SU-DHL-6 (cell line): ENCODE results near the gene CUEDC1.

Experiments
- H2AFZ ChIP-seq: fragments of 200-600 bp; sonication (generic); 2 replicates; pipeline ENCODE4 v1.6.1; 2014; ENCODE audit warnings: low read depth, mild to moderate bottlenecking, moderate library complexity, mixed read lengths, antibody characterized with exemption, low read length; ENCODE audit not compliant: severe bottlenecking
- H3F3A ChIP-seq: fragments of 200-600 bp; shearing (Covaris generic); 2 replicates; pipeline ENCODE4 v1.6.0; 2016; ENCODE audit warnings: antibody characterized with exemption, mild to moderate bottlenecking; ENCODE audit not compliant: insufficient read depth
- H3K27ac ChIP-seq: fragments of 200-600 bp; sonication (generic); 2 replicates; pipeline ENCODE4 v1.5.1; 2016; ENCODE audit warnings: low read depth, mild to moderate bottlenecking, low read length, moderate library complexity, mixed read lengths
- H3K27me3 ChIP-seq: fragments of 200-600 bp; sonication (generic), shearing (Covaris generic); 2 replicates; pipeline ENCODE4 v1.6.0; 2014; ENCODE audit warnings: mild to moderate bottlenecking, low read length
- H3K36me3 ChIP-seq: fragments of 200-600 bp; sonication (generic); 2 replicates; pipeline ENCODE4 v1.6.1; 2014; ENCODE audit warnings: mild to moderate bottlenecking, low read length, mixed read lengths
- H3K4me2 ChIP-seq: fragments of 300-600, 200-600 bp; shearing (Covaris generic), sonication (generic); 2 replicates; pipeline ENCODE4 v1.6.0; 2014; ENCODE audit warnings: low read length, low read depth, mild to moderate bottlenecking; ENCODE audit not compliant: poor library complexity, severe bottlenecking
- H3K4me3 ChIP-seq: fragments of 200-600 bp; sonication (generic); 2 replicates; pipeline ENCODE4 v1.5.1; 2014; ENCODE audit warnings: antibody characterized with exemption, low read length, mild to moderate bottlenecking, mixed read lengths; ENCODE audit not compliant: insufficient read depth, poor library complexity, severe bottlenecking
- H3K79me2 ChIP-seq: fragments of 200-600 bp; sonication (generic); 2 replicates; pipeline ENCODE4 v1.6.1; 2014; ENCODE audit warnings: mild to moderate bottlenecking, low read length, moderate library complexity; ENCODE audit not compliant: insufficient read depth
- H3K9ac ChIP-seq: fragments of 200-600 bp; sonication (generic); 2 replicates; pipeline ENCODE4 v1.7.0; 2014; ENCODE audit warnings: mild to moderate bottlenecking, low read length
- H3K9me2 ChIP-seq: fragments of 200-600 bp; sonication (generic); replicated peaks from 2 replicates; pipeline ENCODE4 v1.6.1; 2014; ENCODE audit warnings: low read length; ENCODE audit not compliant: insufficient read depth
- H3K9me3 ChIP-seq: fragments of 200-600 bp; sonication (generic); 2 replicates; pipeline ENCODE4 v1.6.1; 2014; ENCODE audit warnings: low read length, mixed read lengths; ENCODE audit not compliant: insufficient read depth
- H4K20me1 ChIP-seq: fragments of 200-600 bp; sonication (generic); 2 replicates; pipeline ENCODE4 v1.6.1; 2014; ENCODE audit warnings: low read depth, mild to moderate bottlenecking, antibody characterized with exemption, low read length, moderate library complexity, mixed read lengths
- EZH2phosphoT487 ChIP-seq: fragments of 200-600 bp; sonication (generic), shearing (Covaris generic); conservative IDR thresholded peaks from 2 replicates; pipeline ENCODE4 v1.6.1; 2018; ENCODE audit warnings: mild to moderate bottlenecking, antibody characterized with exemption, low read length, moderate library complexity, mixed read lengths
- TF ChIP-seq, protein P1 (sequence below): fragments of 200-600 bp; sonication (generic); IDR thresholded peaks from one replicate; pipeline ENCODE4 v1.5.1; 2017; ENCODE audit warnings: antibody characterized with exemption, mild to moderate bottlenecking, low read length, moderate library complexity; ENCODE audit not compliant: insufficient read depth, poor library complexity, severe bottlenecking

The CUEDC1 gene

DNA sequence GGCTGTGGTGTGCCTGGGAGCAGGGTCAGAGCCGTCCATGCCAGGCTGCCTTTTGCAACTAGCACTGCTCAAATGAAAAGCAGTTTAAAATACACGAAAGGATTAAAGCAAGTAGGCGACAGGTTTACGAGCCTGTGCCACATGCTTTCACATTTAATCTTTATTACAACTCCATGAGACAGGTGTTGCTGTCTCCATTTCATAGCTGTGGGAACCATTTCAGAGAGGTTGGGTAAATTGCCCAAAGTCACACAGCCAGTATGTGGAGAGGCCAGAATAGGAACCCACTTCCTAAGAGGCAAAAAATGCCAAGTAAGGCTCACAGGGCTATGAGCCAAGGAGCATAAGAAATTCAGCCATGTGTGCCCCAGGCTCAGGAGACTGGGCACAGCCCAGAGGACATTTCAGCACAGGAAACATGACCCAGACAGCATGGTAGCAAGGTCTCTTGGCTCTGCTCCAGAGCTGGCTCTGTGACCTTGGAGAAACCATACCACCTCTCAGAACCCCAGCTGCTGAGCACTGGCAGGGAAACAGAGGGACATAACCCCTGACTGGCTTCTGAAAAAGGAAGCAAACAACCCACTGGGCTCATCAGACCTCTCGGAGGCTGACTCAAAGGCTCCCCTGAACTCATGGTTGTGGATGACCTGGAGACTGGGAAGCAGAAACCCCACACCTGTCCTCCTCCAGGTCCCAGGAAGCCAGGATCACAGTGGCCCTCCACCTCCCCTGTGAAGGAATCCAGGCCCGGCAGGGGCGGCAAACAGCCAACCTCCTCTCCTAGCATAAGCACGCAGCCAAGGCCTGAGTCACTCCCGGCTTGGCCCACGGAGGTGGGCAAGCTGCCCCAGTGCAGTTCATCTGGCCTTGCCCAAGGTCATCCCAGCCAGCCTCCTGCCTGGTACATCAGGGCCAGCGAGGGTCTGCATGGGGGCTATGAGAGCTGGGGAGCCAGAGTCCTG, 65.0 kb downstream of the CUEDC1 start:
- Histone ChIP-seq H2AFZ (no peak overlapping the region), H3K27ac (no peak overlapping the region), H3K9me3 (no peaks in the 10 kb centered on the region), H3K27me3 (no peaks in the 10 kb centered on the region), H3K9ac (no peak overlapping the region), H3F3A (no peaks in the 10 kb centered on the region), H3K4me3 (no peak overlapping the region), H4K20me1 (no peaks in the 10 kb centered on the region), H3K79me2 (no peaks in the 10 kb centered on the region), H3K36me3 (no peaks in the 10 kb centered on the region), H3K4me2 (no peak overlapping the region), H3K9me2 (no peaks in the 10 kb centered on the region)
- TF ChIP-seq EZH2phosphoT487, result no peak
- TF ChIP-seq, protein P1, sequence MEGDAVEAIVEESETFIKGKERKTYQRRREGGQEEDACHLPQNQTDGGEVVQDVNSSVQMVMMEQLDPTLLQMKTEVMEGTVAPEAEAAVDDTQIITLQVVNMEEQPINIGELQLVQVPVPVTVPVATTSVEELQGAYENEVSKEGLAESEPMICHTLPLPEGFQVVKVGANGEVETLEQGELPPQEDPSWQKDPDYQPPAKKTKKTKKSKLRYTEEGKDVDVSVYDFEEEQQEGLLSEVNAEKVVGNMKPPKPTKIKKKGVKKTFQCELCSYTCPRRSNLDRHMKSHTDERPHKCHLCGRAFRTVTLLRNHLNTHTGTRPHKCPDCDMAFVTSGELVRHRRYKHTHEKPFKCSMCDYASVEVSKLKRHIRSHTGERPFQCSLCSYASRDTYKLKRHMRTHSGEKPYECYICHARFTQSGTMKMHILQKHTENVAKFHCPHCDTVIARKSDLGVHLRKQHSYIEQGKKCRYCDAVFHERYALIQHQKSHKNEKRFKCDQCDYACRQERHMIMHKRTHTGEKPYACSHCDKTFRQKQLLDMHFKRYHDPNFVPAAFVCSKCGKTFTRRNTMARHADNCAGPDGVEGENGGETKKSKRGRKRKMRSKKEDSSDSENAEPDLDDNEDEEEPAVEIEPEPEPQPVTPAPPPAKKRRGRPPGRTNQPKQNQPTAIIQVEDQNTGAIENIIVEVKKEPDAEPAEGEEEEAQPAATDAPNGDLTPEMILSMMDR, result no peak

DNA sequence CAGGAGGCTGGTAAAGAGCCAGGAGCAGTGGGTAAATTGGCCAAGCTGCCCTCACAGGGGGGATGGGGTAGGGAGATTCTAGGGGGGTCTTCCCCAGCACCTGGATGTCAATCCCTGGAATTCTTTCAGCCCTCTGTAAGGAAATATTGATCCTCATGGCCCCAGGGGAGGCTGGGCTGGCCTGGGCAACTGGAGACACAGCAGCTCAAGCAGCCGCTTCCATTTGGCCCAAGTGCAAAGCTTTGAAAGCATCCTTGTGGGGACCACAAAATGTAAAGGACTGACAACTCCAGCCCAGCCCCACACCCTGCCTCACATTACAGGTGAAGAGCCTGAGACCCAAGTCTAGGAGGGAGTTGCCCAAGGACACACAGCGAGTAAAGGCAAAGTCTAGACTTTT, 66.0 kb downstream of the CUEDC1 start:
- no peak overlapping the region for H2AFZ ChIP-seq
- no peak overlapping the region for H3K4me2 ChIP-seq
- H3K9ac ChIP-seq, result no peak overlapping the region
- H3K27me3 ChIP-seq, result no peaks in the 10 kb centered on the region
- no peaks in the 10 kb centered on the region for H3K9me3 ChIP-seq
- H4K20me1 ChIP-seq, result no peaks in the 10 kb centered on the region
- H3K27ac ChIP-seq, result no peak overlapping the region
- no peaks in the 10 kb centered on the region for H3K9me2 ChIP-seq
- TF ChIP-seq, protein P1, result no peak
- TF ChIP-seq EZH2phosphoT487, result no peak
- H3K4me3 ChIP-seq, result no peak overlapping the region
- no peaks in the 10 kb centered on the region for H3F3A ChIP-seq
- no peaks in the 10 kb centered on the region for H3K36me3 ChIP-seq
- no peaks in the 10 kb centered on the region for H3K79me2 ChIP-seq

DNA sequence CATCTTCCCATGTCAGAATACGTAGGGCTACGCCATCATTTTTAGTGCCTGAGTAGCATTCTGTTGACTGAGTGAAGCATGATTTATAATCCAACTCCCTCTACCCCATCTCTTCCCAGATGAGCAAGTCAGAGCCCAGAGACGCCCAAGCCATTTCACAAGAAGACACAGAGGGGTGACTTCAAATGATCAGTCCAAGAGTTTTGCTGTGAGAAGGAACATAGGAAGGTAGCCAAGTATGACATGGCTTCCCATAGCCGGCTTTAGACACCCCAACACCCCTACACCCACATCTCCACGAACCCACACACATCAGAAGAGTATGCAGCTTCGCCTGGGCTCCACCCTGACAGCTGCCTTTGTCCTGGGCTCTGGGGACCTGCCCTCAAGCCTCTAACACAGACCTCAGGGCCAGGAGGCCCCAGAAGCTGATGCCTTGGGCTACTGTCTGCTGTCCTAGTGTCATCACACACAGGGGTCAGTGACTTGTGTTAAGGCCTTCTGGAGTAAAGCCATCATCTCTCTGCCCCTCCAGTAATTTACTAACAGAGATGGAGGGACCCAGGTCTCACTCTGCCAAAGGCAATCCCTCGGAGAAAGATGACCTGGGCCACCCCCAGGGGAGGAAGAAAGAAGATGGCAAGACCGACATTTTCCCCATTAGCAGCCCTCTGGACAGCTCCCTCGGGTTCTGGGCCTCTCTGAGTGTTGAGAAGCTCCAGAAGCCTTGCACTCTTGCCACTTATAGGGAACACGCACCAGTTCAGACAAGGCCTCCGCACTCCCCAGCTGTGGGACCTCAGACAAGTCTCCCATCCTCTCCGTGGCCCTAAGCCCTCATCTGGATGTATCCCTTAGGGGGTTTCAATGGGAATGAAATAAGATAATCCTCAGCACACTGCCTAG, 66.6 kb downstream of the CUEDC1 start:
- Histone ChIP-seq H3K4me3 (no peak overlapping the region), H3K9ac (no peak overlapping the region), H4K20me1 (no peaks in the 10 kb centered on the region), H3F3A (no peaks in the 10 kb centered on the region), H3K79me2 (no peaks in the 10 kb centered on the region), H3K9me2 (no peaks in the 10 kb centered on the region), H3K27me3 (no peaks in the 10 kb centered on the region), H3K27ac (no peak overlapping the region), H3K36me3 (no peaks in the 10 kb centered on the region), H2AFZ (no peak overlapping the region), H3K4me2 (no peak overlapping the region), H3K9me3 (no peaks in the 10 kb centered on the region)
- TF ChIP-seq, protein P1, result no peak
- no peak for TF ChIP-seq EZH2phosphoT487
